K562 (cell line): Measurements from ENCODE around the gene SLC9A1. TPM values are rescaled to one million over a fixed set of nuclear protein-coding genes. Genes with fewer than 3 reads are reported as not detected.

Source experiments
- ATAC-seq: fragments of 200-7000 bp; cut with Tn5 transposase; 3 replicates; pipeline ENCODE4 v1.9.1; 2020; ENCODE audit warnings: moderate library complexity
- BruUV-seq: library from RNA; stranded (reverse); fragments of 400-500 nt; replicated peaks from 2 replicates; lab custom pipeline; 2021; lab: Mats Ljungman, UMichigan
- CTCF ChIA-PET: fragments of 300-600 bp; formaldehyde crosslinking; extraction: SDS; loops from one replicate; lab custom pipeline; 2021; ENCODE audit warnings: low intra/inter-chr PET ratio; lab: Yijun Ruan, JAX
- POLR2A ChIA-PET: fragments of 300-600, 350-650 bp; sonication (Branson Sonifier 250); formaldehyde crosslinking; extraction: SDS; loops from one replicate; lab custom pipeline; 2021; ENCODE audit warnings: antibody characterized with exemption, inconsistent platforms; lab: Yijun Ruan, JAX
- DNase-seq, 4 experiments: peaks; one replicate each; pipeline versions ENCODE4 v3.0.0 to v3.0.0-alpha.2; 2011 to 2018; ENCODE audit warnings: low spot score in 3 of 4, mixed read lengths in 3 of 4; ENCODE audit errors: extremely low read depth in 1 of 4
- FAIRE-seq: peaks from 2 replicates; lab custom pipeline; 2011; peaks lifted over from hg19 to GRCh38; lab: Jason Lieb, UNC
- H2AFZ ChIP-seq: 2 replicates; pipeline ENCODE4 v1.6.0; 2011; ENCODE audit warnings: low read depth, low read length, control low read depth, inconsistent platforms
- H3K27ac ChIP-seq: fragments of 200-600 bp; 3 replicates; pipeline ENCODE4 v1.8.0; 2011; ENCODE audit warnings: low read depth, mild to moderate bottlenecking, control low read depth, inconsistent platforms, low read length, moderate library complexity, mixed read lengths; ENCODE audit errors: extremely low read depth
- H3K27me3 ChIP-seq, 2 experiments: fragments of 300-600 bp in 1 of 2; 2 replicates in 1 of 2; 3 replicates in 1 of 2; pipeline versions ENCODE4 v1.6.0 to v1.8.0; 2011; ENCODE audit warnings: inconsistent platforms in 2 of 2, low read length in 2 of 2, mild to moderate bottlenecking in 1 of 2, mixed read lengths in 1 of 2, moderate library complexity in 1 of 2; ENCODE audit not compliant: control insufficient read depth in 2 of 2, insufficient read depth in 2 of 2
- H3K36me3 ChIP-seq: fragments of 300-600 bp; 3 replicates; pipeline ENCODE4 v1.8.0; 2011; ENCODE audit warnings: mild to moderate bottlenecking, low read length, inconsistent platforms; ENCODE audit not compliant: control insufficient read depth, insufficient read depth
- H3K4me1 ChIP-seq, 2 experiments: fragments of 200-600 bp in 1 of 2; replicated peaks in 1 of 2; 2 replicates in 1 of 2; 3 replicates in 1 of 2; pipeline versions ENCODE4 v1.5.1 to v1.8.0; 2011; ENCODE audit warnings: inconsistent platforms in 2 of 2, low read length in 2 of 2, mild to moderate bottlenecking in 1 of 2, mixed read lengths in 1 of 2, moderate library complexity in 1 of 2; ENCODE audit not compliant: control insufficient read depth in 2 of 2, insufficient read depth in 2 of 2
- H3K4me2 ChIP-seq: 2 replicates; pipeline ENCODE4 v1.6.1; 2011; ENCODE audit warnings: low read length, control low read depth, inconsistent platforms, mixed read lengths; ENCODE audit not compliant: insufficient read depth
- H3K4me3 ChIP-seq: fragments of 200-600 bp; sonication (generic), shearing (Covaris generic); 2 replicates; pipeline ENCODE4 v1.5.1; 2016; ENCODE audit warnings: control low read depth, inconsistent platforms
- H3K79me2 ChIP-seq: fragments of 200-600 bp; 3 replicates; pipeline ENCODE4 v1.8.0; 2011; ENCODE audit warnings: low read length, inconsistent platforms; ENCODE audit not compliant: control insufficient read depth, insufficient read depth
- H3K9ac ChIP-seq, 2 experiments: 2 replicates each; pipeline versions ENCODE4 v1.6.0 to v1.6.1; 2011; ENCODE audit warnings: low read depth in 2 of 2, low read length in 2 of 2, control low read depth in 1 of 2, inconsistent platforms in 1 of 2, mild to moderate bottlenecking in 1 of 2, mixed read lengths in 1 of 2; ENCODE audit not compliant: insufficient read depth in 1 of 2
- H3K9me1 ChIP-seq: one replicate; pipeline ENCODE4 v1.6.0; 2011; ENCODE audit warnings: inconsistent platforms, mild to moderate bottlenecking, low read length, moderate library complexity; ENCODE audit not compliant: control insufficient read depth, insufficient read depth
- H3K9me3 ChIP-seq: replicated peaks from 2 replicates; pipeline ENCODE4 v1.5.1; 2011; ENCODE audit warnings: low read depth, low read length, inconsistent platforms; ENCODE audit not compliant: control insufficient read depth, insufficient read depth
- H4K20me1 ChIP-seq: replicated peaks from 2 replicates; pipeline ENCODE4 v1.6.1; 2011; ENCODE audit warnings: low read length, inconsistent platforms, mixed read lengths; ENCODE audit not compliant: control insufficient read depth, insufficient read depth
- CCAR2 ChIP-seq: fragments of 200-400 bp; formaldehyde crosslinking; IDR thresholded peaks from 2 replicates; pipeline ENCODE4 v1.6.1; 2017; ENCODE audit warnings: mild to moderate bottlenecking, low read depth, low read length
- E2F5 ChIP-seq: sonication (generic); formaldehyde crosslinking; IDR thresholded peaks from 2 replicates; pipeline ENCODE4 v1.8.0; 2022; ENCODE audit warnings: mild to moderate bottlenecking, missing genetic modification reagents
- EHMT2 ChIP-seq: fragments of 450-650 bp; IDR thresholded peaks from 2 replicates; pipeline ENCODE4 v1.6.1; 2018; ENCODE audit warnings: antibody characterized with exemption
- HDAC1 ChIP-seq, 2 experiments: fragments of 450-650 bp; IDR thresholded peaks; 2 replicates each; pipeline ENCODE4 v1.6.1; 2016 to 2017; ENCODE audit warnings: inconsistent platforms in 1 of 2, mild to moderate bottlenecking in 1 of 2, moderate library complexity in 1 of 2
- KLF6 ChIP-seq: fragments of 250-450 bp; sonication (Bioruptor Pico); IDR thresholded peaks from 2 replicates; pipeline ENCODE4 v1.4.0; 2020; ENCODE audit warnings: mild to moderate bottlenecking, moderate library complexity, borderline replicate concordance
- MAZ ChIP-seq, 2 experiments: fragments of 450-650 bp in 1 of 2; sonication (generic) in 1 of 2; formaldehyde crosslinking; IDR thresholded peaks in 1 of 2; conservative IDR thresholded peaks in 1 of 2; 2 replicates each; pipeline versions ENCODE4 v1.4.0 to v1.5.0; 2020; ENCODE audit warnings: mild to moderate bottlenecking in 1 of 2, missing genetic modification reagents in 1 of 2
- MXI1 ChIP-seq: IDR thresholded peaks from 2 replicates; pipeline ENCODE4 v1.6.1; 2011; ENCODE audit warnings: low read depth, mild to moderate bottlenecking, improper control_type of control experiment, low read length
- NR0B1 ChIP-seq: fragments of 450-650 bp; IDR thresholded peaks from one replicate; pipeline ENCODE4 v1.6.1; 2018; ENCODE audit warnings: mild to moderate bottlenecking, moderate library complexity; ENCODE audit not compliant: partially characterized antibody
- NR3C1 ChIP-seq: sonication (generic); formaldehyde crosslinking; IDR thresholded peaks from 2 replicates; pipeline ENCODE4 v1.8.1; 2022; ENCODE audit warnings: missing genetic modification reagents
- PML ChIP-seq: IDR thresholded peaks from 2 replicates; pipeline ENCODE4 v1.6.1; 2012; ENCODE audit warnings: low read length, inconsistent platforms
- PURB ChIP-seq: sonication (generic); formaldehyde crosslinking; IDR thresholded peaks from 2 replicates; pipeline ENCODE4 v1.9.0; 2021; ENCODE audit warnings: low read depth, mild to moderate bottlenecking, missing genetic modification reagents
- SMC3 ChIP-seq: conservative IDR thresholded peaks from 2 replicates; pipeline ENCODE4 v1.6.1; 2011; ENCODE audit warnings: low read depth, low read length, improper control_type of control experiment; ENCODE audit not compliant: insufficient read depth
- SNRNP70 ChIP-seq: fragments of 200-400 bp; formaldehyde crosslinking; optimal IDR thresholded peaks from 2 replicates; pipeline ENCODE3; 2017; ENCODE audit warnings: low read depth, low read length
- TAF1 ChIP-seq: IDR thresholded peaks from 2 replicates; pipeline ENCODE4 v1.6.1; 2011; ENCODE audit warnings: mild to moderate bottlenecking, low read length, moderate library complexity; ENCODE audit not compliant: insufficient read depth, control insufficient read depth, severe bottlenecking; ENCODE audit errors: extremely low read depth
- ZBTB49 ChIP-seq: sonication (generic); formaldehyde crosslinking; IDR thresholded peaks from 2 replicates; pipeline ENCODE4 v1.8.0; 2022; ENCODE audit warnings: missing genetic modification reagents, mild to moderate bottlenecking, borderline replicate concordance
- ZFP36 ChIP-seq: fragments of 150-350 bp; IDR thresholded peaks from 2 replicates; pipeline ENCODE4 v1.6.1; 2018; ENCODE audit warnings: low read length, low read depth; ENCODE audit not compliant: partially characterized antibody
- ZNF140 ChIP-seq: fragments of 250-450 bp; sonication (Bioruptor Pico); IDR thresholded peaks from 2 replicates; pipeline ENCODE4 v1.8.0; 2021; ENCODE audit warnings: moderate library complexity, mild to moderate bottlenecking, inconsistent platforms
- ZNF280A ChIP-seq: fragments of 450-650 bp; IDR thresholded peaks from 2 replicates; pipeline ENCODE4 v1.6.1; 2018; ENCODE audit warnings: mild to moderate bottlenecking, low read depth; ENCODE audit not compliant: partially characterized antibody
- WGBS: fragments of 100-300 bp; shearing (Covaris generic); methylation state at CpG from one replicate; pipeline ENCODE4 v1.1.6; 2016; ENCODE audit warnings: low coverage, mixed read lengths; ENCODE audit not compliant: insufficient coverage; ENCODE audit errors: missing lambda C conversion rate; 5-methylcytosine and 5-hydroxymethylcytosine counted together
- in situ Hi-C: fragments of 300-500 bp; cut with MboI; formaldehyde crosslinking; loops from 4 replicates; pipeline ENCODE4 v1.15.0; 2018; ENCODE audit warnings: inconsistent platforms, mixed read lengths
- intact Hi-C: fragments of 100-400 bp; cut with micrococcal nuclease; formaldehyde crosslinking; loops from 2 replicates; pipeline ENCODE4 v1.14.2; 2022
- polyA plus RNA-seq, 8 experiments: library from polyadenylated mRNA; depleted of rRNA in 4 of 8; stranded (reverse) in 5 of 8; unstranded in 3 of 8; fragments of >200 nt; fragmentation: Nextera tagmentation in 2 of 8; fragmentation: Illumina TruSeq in 1 of 8; extraction: Ambion mirVana in 2 of 8; extraction: Trizol in 1 of 8; gene quantifications; 2 replicates each; pipeline versions ENCODE4 v1.2.1 to v1.2.3, GENCODE V29; 2011 to 2014; ENCODE audit warnings: inconsistent platforms in 1 of 8, missing spikeins in 1 of 8
- total RNA-seq, 7 experiments: library from RNA; depleted of rRNA in 6 of 7; stranded (reverse); fragments of >200 nt in 6 of 7; fragmentation: Illumina TruSeq in 2 of 7; extraction: Trizol in 2 of 7; gene quantifications; 2 replicates each; pipeline versions ENCODE4 v1.2.1 to v1.2.3, GENCODE V29; 2011 to 2021; ENCODE audit warnings: low replicate concordance in 1 of 7

Gene SLC9A1
- total and polyA plus RNA-seq, 9 of the 15 experiments (the other 6 are each of a cell fraction or from before 2014, with no cell fraction given) = 0.59 to 14.4 (median 2.0) TPM

- no peak for TF ChIP-seq PURB (CRISPR knock-in tag)
- no peak for TF ChIP-seq SMC3
- no peak for TF ChIP-seq E2F5 (CRISPR knock-in tag)
- no peak for TF ChIP-seq ZBTB49 (CRISPR knock-in tag)
- no peak for TF ChIP-seq MAZ (CRISPR knock-in tag; conservative IDR thresholded peaks at IDR 0.05 in 1 of 2, IDR thresholded peaks at IDR 0.05 in 1 of 2)
- no peak for TF ChIP-seq CCAR2
- TF ChIP-seq HDAC1 (IDR thresholded peaks at IDR 0.05) = no peak
- TF ChIP-seq NR3C1 (CRISPR knock-in tag) = no peak
- TF ChIP-seq ZNF280A = no peak
- no peak for TF ChIP-seq KLF6 (CRISPR knock-in tag)
- no peak for TF ChIP-seq ZFP36
- TF ChIP-seq MXI1 = no peak
- TF ChIP-seq PML = no peak
- no peak for TF ChIP-seq SNRNP70
- TF ChIP-seq TAF1 = no peak
- TF ChIP-seq ZNF140 (CRISPR knock-in tag) = no peak
- no peak for TF ChIP-seq NR0B1
- TF ChIP-seq EHMT2 = no peak
- DNase-seq (no peak), FAIRE-seq (no peak), ATAC-seq (no peak)
- Histone ChIP-seq H3K4me3 (no peak overlapping the region), H3K9ac (no peak overlapping the region), H3K4me1 (no peaks in the 10 kb centered on the region), H3K9me1 (no peaks in the 10 kb centered on the region), H3K4me2 (no peak overlapping the region), H3K36me3 (no peaks in the 10 kb centered on the region), H2AFZ (no peak overlapping the region), H4K20me1 (no peaks in the 10 kb centered on the region), H3K9me3 (no peaks in the 10 kb centered on the region), H3K79me2 (no peaks in the 10 kb centered on the region), H3K27ac (no peak overlapping the region), H3K27me3 (no peaks in the 10 kb centered on the region)
- WGBS = 30% methylated on average over 3 of the region's 4 CpGs
- intact Hi-C loops = no loop called here
- ChIA-PET CTCF (no interaction called here), POLR2A (no interaction called here)
- no TSS peak for BruUV-seq
- in situ Hi-C loops = no loop called here
Observed at GRCh38 chr1:27176323-27176722, 21.4 kb upstream of the SLC9A1 start.
